PC-3 (cell line): ENCODE results near the gene RGS17. TPM values are rescaled to one million over a fixed set of nuclear protein-coding genes. Genes with fewer than 3 reads are reported as not detected.

Experiments
- ATAC-seq: fragments of 200-7000 bp; cut with Tn5 transposase; 2 replicates; pipeline ENCODE4 v1.9.1; 2020; ENCODE audit warnings: mild to moderate bottlenecking, moderate library complexity
- BruUV-seq: library from RNA; stranded (reverse); fragments of 400-500 nt; replicated peaks from 2 replicates; lab custom pipeline; 2021; lab: Mats Ljungman, UMichigan
- CTCF ChIA-PET: fragments of 300-600 bp; sonication (Branson Sonifier 250); formaldehyde crosslinking; loops from one replicate; lab custom pipeline; 2022; ENCODE audit warnings: antibody characterized with exemption; lab: Charles Lee
- POLR2A ChIA-PET: fragments of 300-600 bp; sonication (Branson Sonifier 250); formaldehyde crosslinking; loops from one replicate; lab custom pipeline; 2022; ENCODE audit warnings: antibody characterized with exemption; ENCODE audit not compliant: unreplicated experiment; lab: Charles Lee
- DNase-seq: peaks from one replicate; pipeline ENCODE4 v3.0.0-alpha.2; 2015
- H2AFZ ChIP-seq: fragments of 300-600 bp; sonication (generic); 2 replicates; pipeline ENCODE4 v1.6.0; 2016; ENCODE audit warnings: antibody characterized with exemption, low read length
- H3F3A ChIP-seq: fragments of 300-600 bp; sonication (generic); one replicate; pipeline ENCODE4 v1.6.0; 2017; ENCODE audit warnings: antibody characterized with exemption, low read length, control low read depth, mild to moderate bottlenecking; ENCODE audit not compliant: unreplicated experiment
- H3K27ac ChIP-seq: fragments of 300-600 bp; sonication (generic); 2 replicates; pipeline ENCODE4 v1.5.1; 2016; ENCODE audit warnings: mild to moderate bottlenecking, low read length
- H3K27me3 ChIP-seq: fragments of 300-600 bp; sonication (generic); 2 replicates; pipeline ENCODE4 v1.6.1; 2016; ENCODE audit warnings: low read length, mixed read lengths
- H3K36me3 ChIP-seq: fragments of 300-600 bp; sonication (generic); 2 replicates; pipeline ENCODE4 v1.6.1; 2016; ENCODE audit warnings: low read depth, mixed run types, low read length, mixed read lengths
- H3K4me1 ChIP-seq: fragments of 300-600 bp; sonication (generic); 2 replicates; pipeline ENCODE4 v1.5.1; 2016; ENCODE audit warnings: low read length; ENCODE audit not compliant: insufficient read depth
- H3K4me2 ChIP-seq: fragments of 300-600 bp; sonication (generic); 2 replicates; pipeline ENCODE4 v1.6.0; 2016; ENCODE audit warnings: low read length
- H3K4me3 ChIP-seq: fragments of 300-600 bp; sonication (generic); 2 replicates; pipeline ENCODE4 v1.5.1; 2016; ENCODE audit warnings: mild to moderate bottlenecking, low read length, mixed read lengths
- H3K79me2 ChIP-seq: fragments of 300-600 bp; sonication (generic); 2 replicates; pipeline ENCODE4 v1.6.1; 2017; ENCODE audit warnings: low read length, mixed read lengths
- H3K9ac ChIP-seq: fragments of 300-600 bp; sonication (generic); 2 replicates; pipeline ENCODE4 v1.6.0; 2016; ENCODE audit warnings: mild to moderate bottlenecking, low read length
- H3K9me2 ChIP-seq: fragments of 300-600 bp; sonication (generic); replicated peaks from 2 replicates; pipeline ENCODE4 v1.6.1; 2016; ENCODE audit warnings: mixed run types, low read length, mixed read lengths
- H3K9me3 ChIP-seq: fragments of 300-600 bp; sonication (generic); 2 replicates; pipeline ENCODE4 v1.6.1; 2016; ENCODE audit warnings: low read length, mixed read lengths
- H4K20me1 ChIP-seq: fragments of 300-600 bp; sonication (generic); 2 replicates; pipeline ENCODE4 v1.6.1; 2016; ENCODE audit warnings: low read length, mixed read lengths
- CTCF ChIP-seq: fragments of 300-600 bp; sonication (generic); conservative IDR thresholded peaks from 2 replicates; pipeline ENCODE4 v1.5.1; 2017; ENCODE audit warnings: antibody characterized with exemption, low read depth, mild to moderate bottlenecking, low read length
- EZH2 ChIP-seq: fragments of 300-600 bp; sonication (generic); IDR thresholded peaks from one replicate; pipeline ENCODE4 v1.6.1; 2017; ENCODE audit warnings: antibody characterized with exemption, mild to moderate bottlenecking, low read length; ENCODE audit not compliant: unreplicated experiment
- EZH2phosphoT487 ChIP-seq: fragments of 300-600 bp; sonication (generic); IDR thresholded peaks from 2 replicates; pipeline ENCODE4 v1.6.1; 2018; ENCODE audit warnings: mild to moderate bottlenecking, antibody characterized with exemption, low read length, borderline replicate concordance
- intact Hi-C: fragments of 100-400 bp; cut with micrococcal nuclease; formaldehyde crosslinking; loops from 2 replicates; pipeline ENCODE4 v1.9.0; 2023
- total RNA-seq: library from RNA; depleted of rRNA; stranded (reverse); fragments of >200 nt; gene quantifications from 2 replicates; pipeline ENCODE4 v1.2.3, GENCODE V29; 2014

Gene RGS17
- total RNA-seq, 1 experiment from 2014 or later, result 1.4 TPM

GRCh38 chr6:153059757-153060156 lies 71.3 kb downstream of the RGS17 start:
- ATAC-seq, result no peak

GRCh38 chr6:153059311-153059710 lies 71.8 kb downstream of the RGS17 start:
- Histone ChIP-seq H3K4me3 (no peak overlapping the region), H3K36me3 (no peaks in the 10 kb centered on the region), H3K9ac (no peak overlapping the region), H3K4me1 (peaks cover 31% of the 10 kb centered on the region), H3F3A (no peaks in the 10 kb centered on the region), H3K79me2 (no peaks in the 10 kb centered on the region), H3K9me2 (no peaks in the 10 kb centered on the region), H2AFZ (no peak overlapping the region), H4K20me1 (no peaks in the 10 kb centered on the region), H3K4me2 (peak overlapping the region; percentile 27; the same call in 1 of the 2 replicates), H3K27ac (peak overlapping the region; percentile 67), H3K27me3 (no peaks in the 10 kb centered on the region), H3K9me3 (no peaks in the 10 kb centered on the region)
- ATAC-seq (peak; percentile 48), DNase-seq (no peak)
- ChIA-PET CTCF (no interaction called here), POLR2A (no interaction called here)
- TF ChIP-seq CTCF (no peak), EZH2 (no peak), EZH2phosphoT487 (no peak)
- no TSS peak for BruUV-seq
- intact Hi-C loops, result loop anchor here (2.0 kb wide), 2 partner anchors 29 kb away; no protein-coding TSS in a partner anchor

More at GRCh38 chr6:153059757-153060156, 71.3 kb downstream of the RGS17 start:
- H3K4me3 ChIP-seq, result no peak overlapping the region
- H3K9me2 ChIP-seq, result no peaks in the 10 kb centered on the region
- no peaks in the 10 kb centered on the region for H4K20me1 ChIP-seq
- POLR2A ChIA-PET, result no interaction called here
- DNase-seq, result no peak
- no peaks in the 10 kb centered on the region for H3K79me2 ChIP-seq
- no peaks in the 10 kb centered on the region for H3K9me3 ChIP-seq
- no peak overlapping the region for H2AFZ ChIP-seq
- CTCF ChIA-PET, result no interaction called here
- no peaks in the 10 kb centered on the region for H3K36me3 ChIP-seq
- BruUV-seq, result no TSS peak
- H3K4me1 ChIP-seq, result peaks cover 31% of the 10 kb centered on the region
- no peaks in the 10 kb centered on the region for H3K27me3 ChIP-seq
- no peaks in the 10 kb centered on the region for H3F3A ChIP-seq
- TF ChIP-seq EZH2, result no peak
- peak; percentile 38; the same call in 1 of the 2 replicates for TF ChIP-seq CTCF
- TF ChIP-seq EZH2phosphoT487, result no peak
- H3K27ac ChIP-seq, result peak overlapping the region; percentile 67; the same call in 1 of the 2 replicates
- peak overlapping the region; percentile 27; the same call in 1 of the 2 replicates for H3K4me2 ChIP-seq
- no peak overlapping the region for H3K9ac ChIP-seq
- intact Hi-C loops, result loop anchor here (2.0 kb wide), 2 partner anchors 29 kb away; no protein-coding TSS in a partner anchor

GRCh38 chr6:153058909-153059308 lies 72.2 kb downstream of the RGS17 start:
- POLR2A ChIA-PET, result no interaction called here

More at GRCh38 chr6:153058909-153059308, 72.2 kb downstream of the RGS17 start:
- peak overlapping the region; percentile 67 for H3K27ac ChIP-seq
- H3K4me2 ChIP-seq, result peak overlapping the region; percentile 35; the same call in 1 of the 2 replicates
- peak; percentile 46 for DNase-seq
- peaks cover 31% of the 10 kb centered on the region for H3K4me1 ChIP-seq
- no peak overlapping the region for H2AFZ ChIP-seq
- TF ChIP-seq EZH2phosphoT487 (no peak), EZH2 (no peak), CTCF (no peak)
- H3K4me3 ChIP-seq, result no peak overlapping the region
- no peaks in the 10 kb centered on the region for H3F3A ChIP-seq
- peak; percentile 72 for ATAC-seq
- H3K27me3 ChIP-seq, result no peaks in the 10 kb centered on the region
- peak overlapping the region; percentile 48; the same call in 1 of the 2 replicates for H3K9ac ChIP-seq
- intact Hi-C loops, result loop anchor here (2.0 kb wide), 2 partner anchors 28 to 30 kb away; no protein-coding TSS in a partner anchor
- CTCF ChIA-PET, result no interaction called here
- no peaks in the 10 kb centered on the region for H3K9me3 ChIP-seq
- H3K79me2 ChIP-seq, result no peaks in the 10 kb centered on the region
- no peaks in the 10 kb centered on the region for H3K9me2 ChIP-seq
- no TSS peak for BruUV-seq
- H3K36me3 ChIP-seq, result no peaks in the 10 kb centered on the region
- H4K20me1 ChIP-seq, result no peaks in the 10 kb centered on the region
